HG03469 (cell line): ENCODE results near the gene POLD2.

Experiments
- ATAC-seq: cut with Tn5 transposase; IDR thresholded peaks from one replicate; pipeline ENCODE4 v1.9.1; 2021; ENCODE audit warnings: mild to moderate bottlenecking, moderate library complexity, moderate number of reproducible peaks; ENCODE audit not compliant: unreplicated experiment

The POLD2 gene

GRCh38 chr7:44114586-44115310, 8.6 kb downstream of the POLD2 start:
- no peak for ATAC-seq

GRCh38 chr7:44113764-44114354, 9.5 kb downstream of the POLD2 start:
- ATAC-seq: no peak

GRCh38 chr7:44112997-44113763, 10.2 kb downstream of the POLD2 start:
- ATAC-seq: no peak

GRCh38 chr7:44112231-44112996, 10.9 kb downstream of the POLD2 start:
- ATAC-seq: no peak

GRCh38 chr7:44111761-44112160, 11.6 kb downstream of the POLD2 start:
- no peak for ATAC-seq

- no peak for ATAC-seq
These were observed 12.4 kb downstream of the POLD2 start for GRCh38 chr7:44110719-44111635.

- no peak for ATAC-seq
These were observed 13.4 kb downstream of the POLD2 start for GRCh38 chr7:44109991-44110390.

- no peak for ATAC-seq
These were observed 14.3 kb downstream of the POLD2 start for GRCh38 chr7:44108768-44109750.

GRCh38 chr7:44107961-44108767, 15.2 kb downstream of the POLD2 start:
- no peak for ATAC-seq

GRCh38 chr7:44107116-44107960, 16.0 kb downstream of the POLD2 start:
- ATAC-seq: no peak

GRCh38 chr7:44106311-44107065, 16.9 kb downstream of the POLD2 start:
- no peak for ATAC-seq

- ATAC-seq: no peak
These were observed 17.5 kb downstream of the POLD2 start for GRCh38 chr7:44105832-44106231.

- ATAC-seq: no peak
These were observed 18.2 kb downstream of the POLD2 start for GRCh38 chr7:44104860-44105771.

GRCh38 chr7:44103923-44104859, 19.2 kb downstream of the POLD2 start, which contains the start of gene AEBP1:
Gene AEBP1, plus strand, starts transcription at chr7:44104345. Its CDS starts 321 bp downstream, at chr7:44104666.
- no peak for ATAC-seq
